ENCODE data around the gene GPRASP3. TPM values are rescaled to one million over a fixed set of nuclear protein-coding genes. Genes with fewer than 3 reads are reported as not detected.

Gene GPRASP3
- total and polyA plus RNA-seq, 2 donors (not counting 3 experiments of a cell fraction or from before 2014, with no cell fraction given): 4.0 to 7.2 TPM

GRCh38 chrX:102708900-102709299 lies 11.6 kb upstream of the GPRASP3 start:
- dilution Hi-C loops (cut with MboI; ENCODE audit: extremely low pct_ligation_motif_present, low sequenced_read_pairs) (no loop called here), intact Hi-C loops (cut with micrococcal nuclease) (no loop called here)
- H3K4me1 ChIP-seq (ENCODE audit: control insufficient read depth, extremely low read depth, insufficient read depth, low read length): no peaks in the 10 kb centered on the region
- H3K4me3 ChIP-seq (replicated peaks in 1 of 3; ENCODE audit: insufficient read depth in 1 of 3, low read depth in 1 of 3, low read length in 3 of 3): no peak overlapping the region
- no peaks in the 10 kb centered on the region for H4K20me1 ChIP-seq (replicated peaks; ENCODE audit: control insufficient read depth, extremely low read depth, insufficient read depth, low read length)
- ChIA-PET POLR2A (no interaction called here), CTCF (no interaction called here)
- no peak overlapping the region for H3K9ac ChIP-seq (replicated peaks; ENCODE audit: extremely low read depth, insufficient read depth, low read length)
- no peak for TF ChIP-seq POLR2AphosphoS5 (IDR thresholded peaks at IDR 0.05; ENCODE audit: insufficient read depth, low read depth, low read length)
- H3K36me3 ChIP-seq (ENCODE audit: control insufficient read depth in 2 of 2, extremely low read depth in 1 of 2, insufficient read depth in 2 of 2, low read length in 2 of 2): no peaks in the 10 kb centered on the region
- BruUV-seq (replicated peaks): no TSS peak
- no peak overlapping the region for H3K27ac ChIP-seq (ENCODE audit: insufficient read depth, low read depth, low read length)
- H3K4me2 ChIP-seq (ENCODE audit: insufficient read depth, low read length): no peak overlapping the region
- DNase-seq (ENCODE audit: low read depth, low spot score) (no peak), FAIRE-seq (no peak)
- H3K27me3 ChIP-seq (ENCODE audit: control insufficient read depth in 2 of 2, insufficient read depth in 2 of 2, low read length in 2 of 2): peaks cover 3 to 4% of the 10 kb centered on the region in 2 experiments
- no peaks in the 10 kb centered on the region for H3K9me1 ChIP-seq (replicated peaks; ENCODE audit: control insufficient read depth, extremely low read depth, insufficient read depth, low read length)
- no peak overlapping the region for H2AFZ ChIP-seq (ENCODE audit: low read depth, low read length)
- no peaks in the 10 kb centered on the region for H3K9me3 ChIP-seq (replicated peaks; ENCODE audit: control insufficient read depth, insufficient read depth, low read length)
- no peaks in the 10 kb centered on the region for H3K79me2 ChIP-seq (ENCODE audit: control insufficient read depth, insufficient read depth, low read length)

- intact Hi-C loops (cut with micrococcal nuclease) (loop anchor here (5.0 kb wide), 3 partner anchors 45 to 120 kb away; partner anchors contain the start of gene ARMCX5), dilution Hi-C loops (cut with MboI; ENCODE audit: extremely low pct_ligation_motif_present, low sequenced_read_pairs) (no loop called here)
- Histone ChIP-seq H3K4me1 (ENCODE audit: control insufficient read depth, extremely low read depth, insufficient read depth, low read length) (no peaks in the 10 kb centered on the region), H3K36me3 (ENCODE audit: control insufficient read depth in 2 of 2, extremely low read depth in 1 of 2, insufficient read depth in 2 of 2, low read length in 2 of 2) (no peaks in the 10 kb centered on the region), H3K27ac (ENCODE audit: insufficient read depth, low read depth, low read length) (no peak overlapping the region), H3K79me2 (ENCODE audit: control insufficient read depth, insufficient read depth, low read length) (no peaks in the 10 kb centered on the region), H4K20me1 (replicated peaks; ENCODE audit: control insufficient read depth, extremely low read depth, insufficient read depth, low read length) (no peaks in the 10 kb centered on the region), H2AFZ (ENCODE audit: low read depth, low read length) (peak overlapping the region; percentile 86), H3K9me3 (replicated peaks; ENCODE audit: control insufficient read depth, insufficient read depth, low read length) (no peaks in the 10 kb centered on the region), H3K4me2 (ENCODE audit: insufficient read depth, low read length) (peak overlapping the region; percentile 20), H3K27me3 (ENCODE audit: control insufficient read depth in 2 of 2, insufficient read depth in 2 of 2, low read length in 2 of 2) (peaks cover 3 to 4% of the 10 kb centered on the region in 2 experiments), H3K9ac (replicated peaks; ENCODE audit: extremely low read depth, insufficient read depth, low read length) (no peak overlapping the region), H3K4me3 (replicated peaks in 1 of 3; ENCODE audit: insufficient read depth in 1 of 3, low read depth in 1 of 3, low read length in 3 of 3) (peak overlapping the region in 1 of 3 experiments; percentile 51), H3K9me1 (replicated peaks; ENCODE audit: control insufficient read depth, extremely low read depth, insufficient read depth, low read length) (no peaks in the 10 kb centered on the region)
- DNase-seq (ENCODE audit: low read depth, low spot score) (no peak), FAIRE-seq (no peak)
- no TSS peak for BruUV-seq (replicated peaks)
- ChIA-PET POLR2A (no interaction called here), CTCF (no interaction called here)
- TF ChIP-seq GATA2 (IDR thresholded peaks at IDR 0.05; ENCODE audit: insufficient read depth, insufficient read length, low read depth, low read length): no peak
- no peak for TF ChIP-seq POLR2AphosphoS5 (IDR thresholded peaks at IDR 0.05; ENCODE audit: insufficient read depth, low read depth, low read length)
- TF ChIP-seq MAX (IDR thresholded peaks at IDR 0.05; ENCODE audit: insufficient read depth, insufficient read length): no peak
- TF ChIP-seq MYC (IDR thresholded peaks at IDR 0.05; ENCODE audit: low read depth, low read length): no peak
- no peak for TF ChIP-seq EZH2 (IDR thresholded peaks at IDR 0.05; ENCODE audit: borderline replicate concordance, low read depth, low read length, severe bottlenecking)
- TF ChIP-seq, protein P1, sequence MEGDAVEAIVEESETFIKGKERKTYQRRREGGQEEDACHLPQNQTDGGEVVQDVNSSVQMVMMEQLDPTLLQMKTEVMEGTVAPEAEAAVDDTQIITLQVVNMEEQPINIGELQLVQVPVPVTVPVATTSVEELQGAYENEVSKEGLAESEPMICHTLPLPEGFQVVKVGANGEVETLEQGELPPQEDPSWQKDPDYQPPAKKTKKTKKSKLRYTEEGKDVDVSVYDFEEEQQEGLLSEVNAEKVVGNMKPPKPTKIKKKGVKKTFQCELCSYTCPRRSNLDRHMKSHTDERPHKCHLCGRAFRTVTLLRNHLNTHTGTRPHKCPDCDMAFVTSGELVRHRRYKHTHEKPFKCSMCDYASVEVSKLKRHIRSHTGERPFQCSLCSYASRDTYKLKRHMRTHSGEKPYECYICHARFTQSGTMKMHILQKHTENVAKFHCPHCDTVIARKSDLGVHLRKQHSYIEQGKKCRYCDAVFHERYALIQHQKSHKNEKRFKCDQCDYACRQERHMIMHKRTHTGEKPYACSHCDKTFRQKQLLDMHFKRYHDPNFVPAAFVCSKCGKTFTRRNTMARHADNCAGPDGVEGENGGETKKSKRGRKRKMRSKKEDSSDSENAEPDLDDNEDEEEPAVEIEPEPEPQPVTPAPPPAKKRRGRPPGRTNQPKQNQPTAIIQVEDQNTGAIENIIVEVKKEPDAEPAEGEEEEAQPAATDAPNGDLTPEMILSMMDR (IDR thresholded peaks at IDR 0.05; ENCODE audit: extremely low read depth in 1 of 2, insufficient read depth in 1 of 2, low read depth in 1 of 2, low read length in 2 of 2): no peak
- no peak for TF ChIP-seq FOS (IDR thresholded peaks at IDR 0.05; ENCODE audit: borderline replicate concordance, insufficient read depth, low read length)
- TF ChIP-seq POLR2A (IDR thresholded peaks at IDR 0.05; ENCODE audit: low read depth, low read length): no peak
- no peak for TF ChIP-seq JUN (IDR thresholded peaks at IDR 0.05; ENCODE audit: borderline replicate concordance, insufficient read depth, insufficient read length, low read depth)
Observed at GRCh38 chrX:102711872-102712215, 8.7 kb upstream of the GPRASP3 start.
